AG04450 (cell line): ENCODE measurements around the gene PCDHGB7. TPM values are rescaled to one million over a fixed set of nuclear protein-coding genes. Genes with fewer than 3 reads are reported as not detected.
A peak's percentile ranks its signal among the peaks of the same experiment; 100 is the strongest.
"Not testable (repeated sequence)": the region's sequence is repeated elsewhere in the genome, so short reads cannot be mapped to it uniquely, and the experiment has no call there.

Experiments
- CTCF ChIA-PET: fragments of 300-600, 350-600 bp; formaldehyde crosslinking; extraction: SDS; loops from one replicate; lab custom pipeline; 2022; ENCODE audit warnings: antibody characterized with exemption, inconsistent platforms; lab: Charles Lee
- POLR2A ChIA-PET: fragments of 350-600 bp; formaldehyde crosslinking; extraction: SDS; loops from one replicate; lab custom pipeline; 2021; ENCODE audit warnings: antibody characterized with exemption, inconsistent platforms; lab: Yijun Ruan, JAX
- DNase-seq: peaks from one replicate; pipeline ENCODE4 v3.0.0-alpha.2; 2011; ENCODE audit warnings: low read depth, low spot score
- H3K27ac ChIP-seq: one replicate; pipeline ENCODE4 v1.5.1; 2012; ENCODE audit warnings: low read depth, low read length, control low read depth
- H3K27me3 ChIP-seq: one replicate; pipeline ENCODE4 v1.6.0; 2012; ENCODE audit warnings: low read length; ENCODE audit not compliant: control insufficient read depth, insufficient read depth
- H3K4me3 ChIP-seq: 2 replicates; pipeline ENCODE4 v1.5.1; 2011; ENCODE audit warnings: mild to moderate bottlenecking, low read depth, low read length, control low read depth
- H3K9me3 ChIP-seq: 2 replicates; pipeline ENCODE4 v1.5.1; 2012; ENCODE audit warnings: low read length; ENCODE audit not compliant: control insufficient read depth, insufficient read depth
- polyA minus RNA-seq: library from RNA; depleted of rRNA, polyadenylated mRNA; stranded (reverse); fragments of >200 nt; gene quantifications from 2 replicates; pipeline ENCODE4 v1.2.3, GENCODE V29; 2011; rRNA and poly(A)+ RNA removed
- polyA plus RNA-seq: library from polyadenylated mRNA; depleted of rRNA; stranded (reverse); fragments of >200 nt; gene quantifications from 2 replicates; pipeline ENCODE4 v1.2.3, GENCODE V29; 2011; rRNA removed
- TF ChIP-seq, protein P1 (sequence below): IDR thresholded peaks from 2 replicates; pipeline ENCODE4 v1.5.1; 2011; ENCODE audit warnings: low read depth, low read length, control low read depth, inconsistent platforms

The PCDHGB7 gene
- polyA plus RNA-seq, result 16.2 and 17.0 TPM in 2 replicates
- polyA minus RNA-seq, result 31.6 and 32.8 TPM in 2 replicates

DNA sequence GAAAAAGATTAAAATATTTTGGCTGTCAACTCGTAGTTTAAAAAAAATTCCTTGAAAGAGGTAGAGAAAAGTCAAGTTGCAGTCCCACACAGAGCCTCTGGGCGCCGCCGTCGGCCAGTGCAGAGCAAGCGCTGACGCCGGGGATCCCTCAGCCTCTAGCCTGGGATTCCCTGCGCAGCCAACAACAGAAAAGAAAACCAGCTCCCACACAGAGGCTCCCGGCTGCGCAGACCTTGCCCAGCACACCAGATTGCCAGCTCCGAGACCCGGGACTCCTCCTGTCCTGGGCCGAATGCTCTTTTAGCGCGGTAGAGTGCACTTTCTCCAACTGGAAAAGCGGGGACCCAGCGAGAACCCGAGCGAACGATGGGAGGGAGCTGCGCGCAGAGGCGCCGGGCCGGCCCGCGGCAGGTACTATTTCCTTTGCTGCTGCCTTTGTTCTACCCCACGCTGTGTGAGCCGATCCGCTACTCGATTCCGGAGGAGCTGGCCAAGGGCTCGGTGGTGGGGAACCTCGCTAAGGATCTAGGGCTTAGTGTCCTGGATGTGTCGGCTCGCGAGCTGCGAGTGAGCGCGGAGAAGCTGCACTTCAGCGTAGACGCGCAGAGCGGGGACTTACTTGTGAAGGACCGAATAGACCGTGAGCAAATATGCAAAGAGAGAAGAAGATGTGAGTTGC is at the start of gene PCDHGB7:
PCDHGB7 (plus strand) TSS at position 184 of the 679 bp plus-strand sequence; CDS start at position 367, 183 bp downstream.
- CTCF ChIA-PET, result interaction anchor here (0.5 to 7.6 kb wide), 21 partner anchors 10 to 149 kb away, joined by 3 to 107 read pairs (median 4); partner anchors contain the start of genes PCDHGA1, PCDHGA4, PCDHGA9 and PCDHGB5
- H3K27me3 ChIP-seq, result not testable (repeated sequence)
- peaks cover 73% of the 10 kb centered on the region for H3K9me3 ChIP-seq
- DNase-seq, result peak; percentile 55
- H3K27ac ChIP-seq, result peak within 1 kb of the TSS; percentile 65
- H3K4me3 ChIP-seq, result peak within 1 kb of the TSS; percentile 57
- POLR2A ChIA-PET, result interaction anchor here (0.6 kb wide), 1 partner anchor 140 kb away, joined by 3 read pairs; no protein-coding TSS in a partner anchor
- TF ChIP-seq, protein P1, sequence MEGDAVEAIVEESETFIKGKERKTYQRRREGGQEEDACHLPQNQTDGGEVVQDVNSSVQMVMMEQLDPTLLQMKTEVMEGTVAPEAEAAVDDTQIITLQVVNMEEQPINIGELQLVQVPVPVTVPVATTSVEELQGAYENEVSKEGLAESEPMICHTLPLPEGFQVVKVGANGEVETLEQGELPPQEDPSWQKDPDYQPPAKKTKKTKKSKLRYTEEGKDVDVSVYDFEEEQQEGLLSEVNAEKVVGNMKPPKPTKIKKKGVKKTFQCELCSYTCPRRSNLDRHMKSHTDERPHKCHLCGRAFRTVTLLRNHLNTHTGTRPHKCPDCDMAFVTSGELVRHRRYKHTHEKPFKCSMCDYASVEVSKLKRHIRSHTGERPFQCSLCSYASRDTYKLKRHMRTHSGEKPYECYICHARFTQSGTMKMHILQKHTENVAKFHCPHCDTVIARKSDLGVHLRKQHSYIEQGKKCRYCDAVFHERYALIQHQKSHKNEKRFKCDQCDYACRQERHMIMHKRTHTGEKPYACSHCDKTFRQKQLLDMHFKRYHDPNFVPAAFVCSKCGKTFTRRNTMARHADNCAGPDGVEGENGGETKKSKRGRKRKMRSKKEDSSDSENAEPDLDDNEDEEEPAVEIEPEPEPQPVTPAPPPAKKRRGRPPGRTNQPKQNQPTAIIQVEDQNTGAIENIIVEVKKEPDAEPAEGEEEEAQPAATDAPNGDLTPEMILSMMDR, result peak; percentile 78

DNA sequence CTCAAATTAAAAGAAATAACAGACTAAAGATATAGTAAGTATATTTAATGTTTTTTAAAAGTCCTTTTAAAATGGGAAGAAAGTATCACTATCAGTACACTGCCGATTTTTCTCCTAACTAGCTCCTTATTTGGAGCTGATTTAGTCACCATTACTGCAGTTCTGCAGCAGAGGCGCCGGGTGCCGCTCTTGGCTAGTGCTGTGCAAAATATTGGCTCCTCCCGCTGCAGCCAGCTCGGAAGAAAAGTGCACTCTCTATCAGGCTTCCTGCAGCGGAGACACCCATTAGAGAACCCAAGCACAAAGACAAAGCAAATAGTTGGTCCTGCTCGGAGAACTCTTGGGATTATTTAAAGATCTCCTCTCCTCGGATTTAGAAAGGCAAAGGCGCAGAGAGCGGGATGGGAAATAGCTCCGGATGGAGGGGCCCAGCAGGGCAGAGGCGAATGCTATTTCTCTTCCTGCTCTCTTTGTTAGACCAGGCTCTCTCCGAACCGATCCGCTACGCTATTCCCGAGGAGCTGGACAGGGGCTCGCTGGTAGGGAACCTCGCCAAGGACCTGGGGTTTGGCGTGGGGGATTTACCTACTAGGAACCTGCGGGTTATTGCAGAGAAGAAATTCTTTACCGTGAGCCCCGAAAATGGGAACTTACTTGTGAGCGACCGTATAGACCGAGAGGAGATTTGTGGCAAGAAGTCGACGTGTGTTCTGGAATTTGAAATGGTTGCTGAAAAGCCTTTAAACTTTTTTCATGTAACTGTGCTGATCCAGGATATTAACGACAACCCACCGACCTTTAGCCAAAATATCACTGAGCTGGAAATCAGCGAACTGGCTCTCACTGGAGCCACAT is 47.3 kb upstream of the PCDHGB7 start, which contains the start of gene PCDHGB3:
PCDHGB3 (plus strand) TSS at position 249 of the 855 bp plus-strand sequence; CDS start at position 402, 153 bp downstream.
- Histone ChIP-seq H3K4me3 (peak within 1 kb of the TSS; percentile 47), H3K9me3 (peaks cover 65% of the 10 kb centered on the region), H3K27me3 (peaks cover 16% of the 10 kb centered on the region), H3K27ac (no peak within 1 kb of the TSS)
- ChIA-PET POLR2A (interaction anchor here (0.7 to 1.2 kb wide), 3 partner anchors 10 to 194 kb away, joined by 3 to 4 read pairs (median 3); no protein-coding TSS in a partner anchor), CTCF (interaction anchor here (0.5 to 3.8 kb wide), 32 partner anchors 9 to 228 kb away, joined by 3 to 105 read pairs (median 4); partner anchors contain the start of genes PCDHB14, PCDHGA1, PCDHGA10 and PCDHGA11)
- no peak for DNase-seq
- TF ChIP-seq, protein P1, result peak; percentile 48

DNA sequence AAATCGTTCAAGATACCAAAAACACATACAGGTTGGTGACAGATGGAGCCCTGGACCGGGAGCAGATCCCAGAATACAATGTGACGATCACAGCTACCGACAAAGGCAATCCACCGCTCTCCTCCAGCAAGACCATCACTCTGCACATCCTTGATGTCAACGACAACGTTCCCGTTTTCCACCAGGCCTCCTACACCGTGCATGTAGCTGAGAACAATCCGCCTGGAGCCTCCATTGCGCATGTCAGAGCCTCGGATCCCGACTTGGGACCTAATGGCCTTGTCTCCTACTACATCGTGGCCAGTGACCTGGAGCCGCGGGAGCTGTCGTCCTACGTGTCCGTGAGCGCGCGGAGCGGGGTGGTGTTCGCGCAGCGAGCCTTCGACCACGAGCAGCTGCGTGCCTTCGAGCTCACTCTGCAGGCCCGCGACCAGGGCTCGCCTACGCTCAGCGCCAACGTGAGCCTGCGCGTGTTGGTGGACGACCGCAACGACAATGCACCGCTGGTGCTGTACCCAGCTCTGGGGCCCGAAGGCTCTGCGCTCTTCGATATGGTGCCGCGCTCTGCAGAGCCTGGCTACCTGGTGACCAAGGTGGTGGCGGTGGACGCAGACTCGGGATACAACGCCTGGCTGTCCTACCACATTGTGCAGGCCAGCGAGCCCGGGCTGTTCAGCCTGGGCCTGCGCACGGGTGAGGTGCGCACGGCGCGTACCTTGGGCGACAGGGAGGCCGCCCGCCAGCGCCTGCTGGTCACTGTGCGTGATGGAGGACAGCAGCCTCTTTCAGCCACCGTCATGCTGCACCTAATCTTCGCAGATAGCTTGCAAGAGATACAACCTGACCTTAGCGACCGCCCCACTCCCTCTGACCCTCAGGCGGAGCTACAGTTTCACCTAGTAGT is 45.7 kb upstream of the PCDHGB7 start:
- ChIA-PET POLR2A (no interaction called here), CTCF (interaction anchor here (0.9 to 3.8 kb wide), 8 partner anchors 22 to 195 kb away, joined by 3 to 105 read pairs (median 14); partner anchors contain the start of genes PCDHGA10, PCDHGA12, PCDHGB1 and TAF7)
- peaks cover 67% of the 10 kb centered on the region for H3K9me3 ChIP-seq
- TF ChIP-seq, protein P1, result no peak
- H3K27me3 ChIP-seq, result peaks cover 4% of the 10 kb centered on the region
- no peak for DNase-seq
- H3K4me3 ChIP-seq, result no peak overlapping the region
- no peak overlapping the region for H3K27ac ChIP-seq

DNA sequence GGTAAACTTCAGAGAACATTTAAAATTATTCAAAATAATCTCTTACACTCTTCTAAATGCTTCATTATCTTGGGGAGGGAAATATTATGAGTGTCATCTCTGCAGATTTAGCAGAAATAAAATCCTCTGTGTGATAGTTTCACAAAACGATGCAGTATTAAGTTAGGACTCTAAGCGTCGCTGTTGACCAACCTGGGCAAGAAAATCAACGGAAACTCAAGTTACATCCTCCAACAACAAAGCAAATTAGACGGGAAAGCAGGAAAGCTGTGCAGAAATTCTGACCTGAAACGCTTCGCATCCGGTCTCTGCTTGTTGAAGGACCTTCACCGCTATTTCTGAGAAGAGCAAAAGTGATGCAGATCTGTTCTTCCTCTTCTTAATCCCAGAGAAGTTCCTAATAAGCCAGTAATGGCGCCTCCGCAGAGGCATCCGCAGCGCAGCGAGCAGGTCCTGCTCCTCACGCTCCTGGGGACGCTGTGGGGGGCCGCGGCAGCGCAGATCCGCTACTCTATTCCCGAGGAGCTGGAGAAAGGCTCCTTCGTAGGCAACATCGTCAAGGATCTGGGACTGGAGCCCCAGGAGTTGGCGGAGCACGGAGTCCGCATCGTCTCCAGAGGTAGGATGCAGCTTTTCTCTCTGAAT is 43.7 kb upstream of the PCDHGB7 start, which contains the start of gene PCDHGA6:
PCDHGA6 (plus strand) TSS at position 219 of the 645 bp plus-strand sequence; CDS start at position 412, 193 bp downstream.
- H3K9me3 ChIP-seq, result peaks cover 71% of the 10 kb centered on the region
- H3K27me3 ChIP-seq, result peaks cover 4% of the 10 kb centered on the region
- TF ChIP-seq, protein P1, result peak; percentile 54
- CTCF ChIA-PET, result interaction anchor here (0.6 to 2.8 kb wide), 11 partner anchors 17 to 194 kb away, joined by 3 to 22 read pairs (median 4); partner anchors contain the start of genes PCDHGA12 and PCDHGB7
- POLR2A ChIA-PET, result no interaction called here
- no peak for DNase-seq
- H3K27ac ChIP-seq, result no peak within 1 kb of the TSS
- peak within 1 kb of the TSS; percentile 37 for H3K4me3 ChIP-seq
